ENCODE results near the gene PLA2G2F. TPM values are rescaled to one million over a fixed set of nuclear protein-coding genes. Genes with fewer than 3 reads are reported as not detected.
A peak's percentile ranks its signal among the peaks of the same experiment; 100 is the strongest.

The PLA2G2F gene
- total and polyA plus RNA-seq, 5 donors, result not detected

GRCh38 chr1:20178634-20179370 lies 39.7 kb downstream of the PLA2G2F start:
- no peaks in the 10 kb centered on the region for H3K27me3 ChIP-seq (ENCODE audit: control insufficient read depth, insufficient read depth)
- intact Hi-C loops (cut with DNase I), result no loop called here
- H3K4me3 ChIP-seq (ENCODE audit: low read length), result no peak overlapping the region
- H3K9me3 ChIP-seq (ENCODE audit: control insufficient read depth, low read length), result no peaks in the 10 kb centered on the region
- WGBS, result 81% methylated on average over 13 of the region's 13 CpGs
- ATAC-seq (peak in 1 of 2 donors; percentile 41), DNase-seq (no peak)
- no peaks in the 10 kb centered on the region for H3K4me1 ChIP-seq (ENCODE audit: control insufficient read depth, insufficient read depth, low read length)
- H3K27ac ChIP-seq (ENCODE audit: low read length), result no peak overlapping the region

GRCh38 chr1:20179371-20180128 lies 40.4 kb downstream of the PLA2G2F start:
- no peaks in the 10 kb centered on the region for H3K27me3 ChIP-seq (ENCODE audit: control insufficient read depth, insufficient read depth)
- ATAC-seq (no peak), DNase-seq (no peak)
- 91% methylated on average over 2 of the region's 2 CpGs for WGBS
- intact Hi-C loops (cut with DNase I), result no loop called here
- no peaks in the 10 kb centered on the region for H3K9me3 ChIP-seq (ENCODE audit: control insufficient read depth, low read length)
- H3K27ac ChIP-seq (ENCODE audit: low read length), result no peak overlapping the region
- no peaks in the 10 kb centered on the region for H3K4me1 ChIP-seq (ENCODE audit: control insufficient read depth, insufficient read depth, low read length)
- H3K4me3 ChIP-seq (ENCODE audit: low read length), result no peak overlapping the region

GRCh38 chr1:20180129-20180843 lies 41.2 kb downstream of the PLA2G2F start:
- ATAC-seq, result no peak
- intact Hi-C loops (cut with DNase I), result no loop called here
- no peak for DNase-seq
- Histone ChIP-seq H3K4me3 (ENCODE audit: low read length) (no peak overlapping the region), H3K27me3 (ENCODE audit: control insufficient read depth, insufficient read depth) (no peaks in the 10 kb centered on the region), H3K27ac (ENCODE audit: low read length) (no peak overlapping the region), H3K9me3 (ENCODE audit: control insufficient read depth, low read length) (no peaks in the 10 kb centered on the region), H3K4me1 (ENCODE audit: control insufficient read depth, insufficient read depth, low read length) (no peaks in the 10 kb centered on the region)
- WGBS, result 66% methylated on average over 6 of the region's 6 CpGs

GRCh38 chr1:20180844-20181207 lies 41.7 kb downstream of the PLA2G2F start:
- no peaks in the 10 kb centered on the region for H3K27me3 ChIP-seq (ENCODE audit: control insufficient read depth, insufficient read depth)
- no peaks in the 10 kb centered on the region for H3K4me1 ChIP-seq (ENCODE audit: control insufficient read depth, insufficient read depth, low read length)
- H3K27ac ChIP-seq (ENCODE audit: low read length), result no peak overlapping the region
- 56% methylated on average over 3 of the region's 3 CpGs for WGBS
- intact Hi-C loops (cut with DNase I), result no loop called here
- no peak overlapping the region for H3K4me3 ChIP-seq (ENCODE audit: low read length)
- no peak for ATAC-seq
- DNase-seq, result no peak
- H3K9me3 ChIP-seq (ENCODE audit: control insufficient read depth, low read length), result no peaks in the 10 kb centered on the region

GRCh38 chr1:20182415-20182814 lies 43.3 kb downstream of the PLA2G2F start:
- Histone ChIP-seq H3K9me3 (ENCODE audit: control insufficient read depth, low read length) (no peaks in the 10 kb centered on the region), H3K27ac (ENCODE audit: low read length) (no peak overlapping the region), H3K4me1 (ENCODE audit: control insufficient read depth, insufficient read depth, low read length) (no peaks in the 10 kb centered on the region), H3K27me3 (ENCODE audit: control insufficient read depth, insufficient read depth) (no peaks in the 10 kb centered on the region), H3K4me3 (ENCODE audit: low read length) (no peak overlapping the region)
- no peak for ATAC-seq
- no peak for DNase-seq
- intact Hi-C loops (cut with DNase I), result no loop called here

- Histone ChIP-seq H3K4me1 (ENCODE audit: control insufficient read depth, insufficient read depth, low read length) (no peaks in the 10 kb centered on the region), H3K27ac (ENCODE audit: low read length) (no peak overlapping the region), H3K9me3 (ENCODE audit: control insufficient read depth, low read length) (no peaks in the 10 kb centered on the region), H3K27me3 (ENCODE audit: control insufficient read depth, insufficient read depth) (no peaks in the 10 kb centered on the region), H3K4me3 (ENCODE audit: low read length) (no peak overlapping the region)
- ATAC-seq (no peak), DNase-seq (no peak)
- intact Hi-C loops (cut with DNase I), result no loop called here
- 82% methylated on average over 10 of the region's 10 CpGs for WGBS
Observed at GRCh38 chr1:20183035-20183434, 43.9 kb downstream of the PLA2G2F start.

GRCh38 chr1:20183616-20184271 lies 44.6 kb downstream of the PLA2G2F start:
- H3K4me3 ChIP-seq (ENCODE audit: low read length), result no peak overlapping the region
- WGBS, result 74% methylated on average over 13 of the region's 13 CpGs
- ATAC-seq, result no peak

GRCh38 chr1:20184481-20184900 lies 45.4 kb downstream of the PLA2G2F start:
- no peaks in the 10 kb centered on the region for H3K4me1 ChIP-seq (ENCODE audit: control insufficient read depth, insufficient read depth, low read length)
- no peak overlapping the region for H3K27ac ChIP-seq (ENCODE audit: low read length)
- H3K4me3 ChIP-seq (ENCODE audit: low read length), result no peak overlapping the region
- DNase-seq (no peak), ATAC-seq (no peak)
- H3K27me3 ChIP-seq (ENCODE audit: control insufficient read depth, insufficient read depth), result no peaks in the 10 kb centered on the region
- H3K9me3 ChIP-seq (ENCODE audit: control insufficient read depth, low read length), result no peaks in the 10 kb centered on the region
- WGBS, result 59% methylated on average over 6 of the region's 6 CpGs
- intact Hi-C loops (cut with DNase I), result no loop called here

More at GRCh38 chr1:20183616-20184271, 44.6 kb downstream of the PLA2G2F start:
- Histone ChIP-seq H3K9me3 (ENCODE audit: control insufficient read depth, low read length) (no peaks in the 10 kb centered on the region), H3K4me1 (ENCODE audit: control insufficient read depth, insufficient read depth, low read length) (no peaks in the 10 kb centered on the region), H3K27ac (ENCODE audit: low read length) (no peak overlapping the region), H3K27me3 (ENCODE audit: control insufficient read depth, insufficient read depth) (no peaks in the 10 kb centered on the region)
- intact Hi-C loops (cut with DNase I), result no loop called here
- DNase-seq, result no peak

- intact Hi-C loops (cut with DNase I), result no loop called here
- Histone ChIP-seq H3K9me3 (ENCODE audit: control insufficient read depth, low read length) (no peaks in the 10 kb centered on the region), H3K4me3 (ENCODE audit: low read length) (peak overlapping the region; percentile 57), H3K27me3 (ENCODE audit: control insufficient read depth, insufficient read depth) (no peaks in the 10 kb centered on the region), H3K4me1 (ENCODE audit: control insufficient read depth, insufficient read depth, low read length) (no peaks in the 10 kb centered on the region), H3K27ac (ENCODE audit: low read length) (no peak overlapping the region)
- 54% methylated on average over 17 of the region's 17 CpGs for WGBS
- DNase-seq, result no peak
- ATAC-seq, result peak in 1 of 2 donors; percentile 3
Observed at GRCh38 chr1:20184997-20185833, 46.1 kb downstream of the PLA2G2F start.

Measured in right cardiac atrium (tissue), 5 donors.